GM20000 (cell line): ENCODE data around the gene BABAM1.

Experiments
- DNase-seq: peaks from one replicate; pipeline ENCODE4 v3.0.0; 2012; ENCODE audit warnings: low spot score
- CTCF ChIP-seq: IDR thresholded peaks from 2 replicates; pipeline ENCODE4 v1.5.1; 2012; ENCODE audit warnings: mild to moderate bottlenecking, control low read depth; ENCODE audit errors: extremely low read depth, missing control alignments

The BABAM1 gene

DNA sequence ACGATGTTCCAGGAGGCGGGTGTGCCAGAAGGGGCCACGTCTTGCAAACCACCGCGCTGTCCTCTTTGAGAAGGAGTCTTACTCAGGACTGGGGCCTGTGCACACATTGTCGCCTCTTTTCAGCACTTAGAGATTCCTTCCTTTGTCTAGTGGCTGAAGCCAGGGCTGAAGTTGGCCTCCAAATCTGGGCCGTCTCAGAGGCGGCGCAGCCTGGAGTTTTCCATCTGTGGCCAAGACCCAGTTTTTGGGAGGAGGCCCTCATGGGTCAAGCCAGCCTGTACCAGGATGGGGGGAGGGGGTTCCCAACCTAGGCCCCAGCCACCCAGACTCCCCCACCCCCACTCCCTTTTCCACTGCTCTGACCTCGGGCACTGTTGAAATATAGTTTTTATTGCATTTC lies 55.6 kb downstream of the BABAM1 start:
- no peak for DNase-seq
- no peak for TF ChIP-seq CTCF

- no peak for TF ChIP-seq CTCF
- no peak for DNase-seq
These were observed 56.2 kb downstream of the BABAM1 start for GRCh38 chr19:17323300-17323963.

DNA sequence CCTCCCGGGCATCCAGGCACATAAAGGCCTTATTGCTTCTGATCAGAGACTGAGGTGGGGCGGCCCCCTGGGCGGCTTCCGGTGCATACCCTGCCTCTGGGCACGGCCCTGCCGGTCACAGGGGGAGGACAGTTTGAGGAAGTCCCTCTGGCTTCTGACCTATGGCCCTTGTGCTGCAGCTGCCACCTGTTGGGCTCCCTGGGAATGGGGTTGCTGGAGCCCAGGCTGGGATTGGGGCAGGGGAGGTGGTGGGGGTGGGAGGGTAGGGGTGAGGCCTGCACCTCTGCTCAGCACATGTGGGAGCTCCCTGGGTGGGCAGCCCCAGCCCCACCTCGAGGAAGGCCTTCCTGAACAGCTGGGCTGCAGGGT lies 56.7 kb downstream of the BABAM1 start:
- peak; percentile 57 for DNase-seq
- TF ChIP-seq CTCF, result no peak

DNA sequence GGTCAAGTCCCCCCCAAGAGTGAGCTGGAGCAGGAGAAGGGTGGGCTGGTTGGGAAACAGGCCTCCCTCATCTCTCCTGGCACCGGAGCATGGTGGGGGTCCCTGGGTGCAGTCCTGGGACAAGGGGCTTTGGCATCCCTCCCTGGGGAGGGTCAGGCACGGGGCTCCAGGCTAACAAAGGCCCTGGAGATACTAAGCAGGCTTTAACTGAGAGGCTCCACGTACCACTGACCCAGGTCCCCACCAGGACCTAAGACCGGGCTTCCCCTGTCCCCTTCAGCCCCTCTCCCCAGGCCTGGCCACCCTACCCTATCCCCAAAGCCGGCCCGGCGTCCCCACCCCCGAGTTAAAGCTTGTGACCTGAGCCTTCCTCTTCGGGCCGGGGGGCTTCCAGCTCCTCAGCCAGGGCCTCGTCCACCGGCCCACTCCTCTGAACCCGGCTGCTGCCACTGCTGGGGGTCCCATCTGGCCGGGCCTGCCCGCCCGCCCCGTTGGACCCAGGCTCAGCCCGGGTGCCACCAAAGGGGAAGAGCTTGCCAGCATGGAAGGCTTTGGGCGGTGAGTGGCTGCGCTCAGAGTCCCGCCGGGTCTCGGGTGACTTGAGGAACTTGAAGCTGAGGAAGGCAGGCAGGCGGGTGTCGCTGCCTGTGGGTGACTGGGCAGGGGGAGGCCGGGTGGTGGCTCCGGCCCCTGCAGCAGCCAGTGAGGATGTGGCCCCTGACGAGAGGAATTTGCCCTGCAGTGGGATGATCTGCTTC lies 57.3 kb downstream of the BABAM1 start:
- TF ChIP-seq CTCF, result no peak
- DNase-seq, result peak; percentile 55

DNA sequence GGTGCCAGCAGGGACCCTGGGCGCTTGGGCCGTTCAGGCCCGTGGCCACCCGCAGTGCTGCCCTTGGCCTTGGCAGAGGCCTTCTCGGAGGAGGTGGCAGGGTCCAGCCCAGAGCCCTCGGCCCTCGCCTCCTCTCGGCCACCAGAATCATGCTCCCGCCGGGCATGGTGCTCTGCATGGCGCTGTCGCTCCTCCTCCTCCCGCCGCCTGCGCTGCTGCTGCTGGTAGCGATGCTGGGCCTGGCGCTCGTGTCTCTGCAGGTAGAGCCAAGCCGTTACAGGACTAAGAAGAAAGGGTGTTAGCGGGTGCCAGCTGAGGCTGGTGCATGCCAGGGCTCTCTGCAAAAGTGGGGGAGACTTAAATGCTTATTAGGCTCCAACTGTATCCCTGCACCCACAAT lies 57.9 kb downstream of the BABAM1 start:
- no peak for TF ChIP-seq CTCF
- no peak for DNase-seq

DNA sequence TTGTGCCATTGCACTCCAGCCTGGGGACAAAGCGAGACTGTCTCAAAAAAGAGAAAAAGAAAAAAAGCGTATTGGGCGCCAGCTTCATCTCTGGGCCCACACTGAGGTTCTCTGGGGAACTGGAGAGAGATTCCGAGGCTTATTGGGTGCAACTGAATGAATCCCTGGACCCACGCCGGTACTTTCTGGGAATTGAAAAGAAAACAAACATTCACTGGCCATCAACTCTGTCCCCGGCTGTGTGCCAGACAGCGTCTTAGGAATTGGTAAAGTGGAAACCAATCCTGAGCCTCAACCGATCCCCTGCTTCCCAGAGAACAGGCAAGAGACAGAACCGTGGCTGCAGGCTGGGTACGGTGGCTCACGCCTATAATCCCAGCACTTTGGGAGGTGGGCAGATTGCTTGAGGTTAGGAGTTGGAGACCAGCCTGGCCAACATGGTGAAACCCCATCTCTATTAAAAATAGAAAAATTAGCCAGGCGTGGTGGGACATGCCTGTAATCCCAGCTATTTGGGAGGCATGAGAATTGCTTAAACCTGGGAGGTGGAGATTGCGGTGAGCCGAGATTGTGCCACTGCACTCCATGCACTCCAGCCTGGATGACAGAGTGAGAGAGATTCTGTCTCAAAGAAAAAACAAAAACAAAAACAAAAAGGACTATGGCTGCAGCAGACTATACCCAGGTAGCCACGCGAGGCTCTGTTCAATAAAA lies 58.8 kb downstream of the BABAM1 start:
- no peak for TF ChIP-seq CTCF
- no peak for DNase-seq

DNA sequence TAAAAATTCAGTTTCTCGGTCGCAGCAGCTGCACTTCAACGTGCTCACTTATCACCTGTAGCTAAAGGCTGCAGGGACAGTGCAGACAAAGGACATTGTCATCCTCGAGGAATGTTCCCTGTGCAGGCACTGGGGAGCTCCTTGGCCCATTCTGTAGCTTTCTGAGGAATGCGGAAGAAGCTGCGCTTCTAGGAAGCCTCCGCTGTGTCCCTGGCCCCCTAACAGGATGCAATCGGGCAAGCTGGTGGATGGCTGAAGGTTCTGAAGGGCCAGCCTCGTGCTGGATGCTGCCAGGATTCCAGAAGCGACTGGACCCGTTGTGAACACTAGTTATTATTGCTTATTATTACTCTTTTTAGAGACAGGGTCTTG lies 59.3 kb downstream of the BABAM1 start:
- no peak for DNase-seq

More for the DNA sequence above, 59.3 kb downstream of the BABAM1 start:
- no peak for TF ChIP-seq CTCF
